ENCODE results near the gene FOXO1.
"Not testable (repeated sequence)": the region's sequence is repeated elsewhere in the genome, so short reads cannot be mapped to it uniquely, and the experiment has no call there.

The FOXO1 gene

GRCh38 chr13:40666045-40666932, at the start of gene FOXO1:
Gene FOXO1 (minus strand): TSS chr13:40666641. CDS start chr13:40666212, 429 bp downstream.
- peak; percentile 88 for DNase-seq (ENCODE audit: low spot score)

- DNase-seq (ENCODE audit: low spot score) = not testable (repeated sequence)
These were observed 48.0 kb upstream of the FOXO1 start for GRCh38 chr13:40714433-40714832.

GRCh38 chr13:40706439-40706838, 40.0 kb upstream of the FOXO1 start:
- DNase-seq (ENCODE audit: low spot score) = no peak

GRCh38 chr13:40697711-40698110, 31.3 kb upstream of the FOXO1 start:
- DNase-seq (ENCODE audit: low spot score) = no peak

GRCh38 chr13:40694426-40694825, 28.0 kb upstream of the FOXO1 start:
- DNase-seq (ENCODE audit: low spot score) = no peak

- DNase-seq (ENCODE audit: low spot score) = no peak
These were observed 26.5 kb upstream of the FOXO1 start for GRCh38 chr13:40692946-40693345.

- no peak for DNase-seq (ENCODE audit: low spot score)
These were observed 22.3 kb upstream of the FOXO1 start for GRCh38 chr13:40688781-40689180.

- DNase-seq (ENCODE audit: low spot score) = no peak
These were observed 16.2 kb upstream of the FOXO1 start for GRCh38 chr13:40682449-40683240.

- no peak for DNase-seq (ENCODE audit: low spot score)
These were observed 15.1 kb upstream of the FOXO1 start for GRCh38 chr13:40681341-40682146.

GRCh38 chr13:40680659-40681323, 14.3 kb upstream of the FOXO1 start:
- DNase-seq (ENCODE audit: low spot score) = no peak

- no peak for DNase-seq (ENCODE audit: low spot score)
These were observed 13.1 kb upstream of the FOXO1 start for GRCh38 chr13:40679480-40679985.

GRCh38 chr13:40677064-40677463, 10.6 kb upstream of the FOXO1 start:
- no peak for DNase-seq (ENCODE audit: low spot score)

- no peak for DNase-seq (ENCODE audit: low spot score)
These were observed 9.6 kb upstream of the FOXO1 start for GRCh38 chr13:40676007-40676406.

GRCh38 chr13:40673414-40673813, 7.0 kb upstream of the FOXO1 start:
- no peak for DNase-seq (ENCODE audit: low spot score)

GRCh38 chr13:40672765-40673397, 6.4 kb upstream of the FOXO1 start:
- DNase-seq (ENCODE audit: low spot score) = no peak

- DNase-seq (ENCODE audit: low spot score) = no peak
These were observed 5.7 kb upstream of the FOXO1 start for GRCh38 chr13:40671956-40672764.

- no peak for DNase-seq (ENCODE audit: low spot score)
These were observed 3.9 kb upstream of the FOXO1 start for GRCh38 chr13:40670307-40670706.

- DNase-seq (ENCODE audit: low spot score) = no peak
These were observed 1.9 kb upstream of the FOXO1 start for GRCh38 chr13:40668335-40668734.

- DNase-seq (ENCODE audit: low spot score) = no peak
These were observed 1.2 kb upstream of the FOXO1 start for GRCh38 chr13:40667622-40667978.

GRCh38 chr13:40666933-40667621, 636 bp upstream of the FOXO1 start:
- DNase-seq (ENCODE audit: low spot score) = peak; percentile 80
